Activated naive CD8-positive, alpha-beta T cell (primary cell): ENCODE results near the gene LRRC32.
A peak's percentile ranks its signal among the peaks of the same experiment; 100 is the strongest.
"Not testable (repeated sequence)": the region's sequence is repeated elsewhere in the genome, so short reads cannot be mapped to it uniquely, and the experiment has no call there.

Experiments
- H3K27ac Mint-ChIP-seq: one replicate; pipeline ENCODE4 v1.8.0; 2021; ENCODE audit warnings: mixed read lengths
- H3K27me3 Mint-ChIP-seq: one replicate; pipeline ENCODE4 v1.8.0; 2021; ENCODE audit warnings: mixed read lengths
- H3K36me3 Mint-ChIP-seq: one replicate; pipeline ENCODE4 v1.8.0; 2021; ENCODE audit warnings: mixed read lengths
- H3K4me1 Mint-ChIP-seq: one replicate; pipeline ENCODE4 v1.8.0; 2021; ENCODE audit warnings: low read depth, mixed read lengths
- H3K4me3 Mint-ChIP-seq: one replicate; pipeline ENCODE4 v1.8.0; 2021; ENCODE audit warnings: mild to moderate bottlenecking, mixed read lengths
- H3K9me3 Mint-ChIP-seq: one replicate; pipeline ENCODE4 v1.8.0; 2021; ENCODE audit warnings: low read depth, mixed read lengths

Gene LRRC32

DNA sequence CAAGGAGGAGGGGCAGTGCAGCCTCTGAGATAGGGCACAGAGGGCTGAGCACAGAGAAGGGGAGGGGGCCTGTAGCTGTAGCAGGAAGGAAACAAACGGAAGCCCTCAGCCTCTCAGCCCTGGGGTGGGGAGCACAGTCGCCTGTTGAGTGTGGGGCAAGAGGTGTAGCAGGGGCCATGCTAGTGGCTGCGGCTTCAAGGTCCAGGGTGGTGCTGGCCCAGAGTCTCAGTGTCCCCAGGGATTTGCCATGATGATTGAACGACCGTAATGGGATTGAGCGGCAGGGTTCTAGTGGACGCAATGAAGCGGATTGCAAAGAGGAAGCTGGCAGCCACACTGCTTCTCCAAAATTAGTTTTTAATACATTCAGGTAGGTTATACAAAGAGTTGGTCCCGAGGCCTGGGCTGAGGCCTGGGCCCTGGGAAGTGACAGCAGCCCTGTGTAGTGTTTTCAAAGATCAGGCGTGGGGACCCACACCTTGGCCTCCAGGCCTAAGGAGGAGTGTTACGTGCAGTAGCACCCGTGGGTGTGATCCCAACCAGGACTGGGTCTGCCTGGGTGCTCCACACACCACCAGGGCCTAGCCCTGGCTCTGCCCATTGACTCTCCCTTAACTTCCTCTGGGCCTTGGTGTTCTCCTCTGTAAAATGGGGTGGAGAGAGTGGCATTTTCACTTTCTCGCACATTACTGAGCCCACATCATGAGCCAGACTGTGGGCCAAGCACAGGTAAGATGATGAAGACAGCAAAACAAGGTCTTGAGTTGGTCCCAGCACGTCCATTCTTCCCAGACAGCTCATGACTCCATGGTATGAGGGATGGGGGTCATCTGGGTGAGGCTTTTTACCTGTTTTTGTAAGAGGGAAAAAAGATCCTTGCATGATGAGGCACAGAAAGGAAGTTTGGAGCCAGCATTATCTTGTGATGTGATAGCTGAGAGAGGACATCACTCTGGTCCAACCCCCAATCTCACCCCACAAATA, 13.1 kb downstream of the LRRC32 start:
- Mint-ChIP-seq H3K4me3 (no peak overlapping the region), H3K9me3 (no peaks in the 10 kb centered on the region), H3K27ac (no peak overlapping the region), H3K27me3 (no peaks in the 10 kb centered on the region), H3K4me1 (no peaks in the 10 kb centered on the region), H3K36me3 (no peaks in the 10 kb centered on the region)

- no peaks in the 10 kb centered on the region for H3K9me3 Mint-ChIP-seq
- no peaks in the 10 kb centered on the region for H3K36me3 Mint-ChIP-seq
- H3K27me3 Mint-ChIP-seq: no peaks in the 10 kb centered on the region
- no peak overlapping the region for H3K4me3 Mint-ChIP-seq
- no peaks in the 10 kb centered on the region for H3K4me1 Mint-ChIP-seq
- H3K27ac Mint-ChIP-seq: no peak overlapping the region
Measured at GRCh38 chr11:76656571-76657081, 13.9 kb downstream of the LRRC32 start.

- Mint-ChIP-seq H3K36me3 (no peaks in the 10 kb centered on the region), H3K9me3 (no peaks in the 10 kb centered on the region), H3K27me3 (no peaks in the 10 kb centered on the region), H3K4me3 (no peak overlapping the region), H3K4me1 (no peaks in the 10 kb centered on the region), H3K27ac (no peak overlapping the region)
Measured at GRCh38 chr11:76656050-76656531, 14.5 kb downstream of the LRRC32 start.

DNA sequence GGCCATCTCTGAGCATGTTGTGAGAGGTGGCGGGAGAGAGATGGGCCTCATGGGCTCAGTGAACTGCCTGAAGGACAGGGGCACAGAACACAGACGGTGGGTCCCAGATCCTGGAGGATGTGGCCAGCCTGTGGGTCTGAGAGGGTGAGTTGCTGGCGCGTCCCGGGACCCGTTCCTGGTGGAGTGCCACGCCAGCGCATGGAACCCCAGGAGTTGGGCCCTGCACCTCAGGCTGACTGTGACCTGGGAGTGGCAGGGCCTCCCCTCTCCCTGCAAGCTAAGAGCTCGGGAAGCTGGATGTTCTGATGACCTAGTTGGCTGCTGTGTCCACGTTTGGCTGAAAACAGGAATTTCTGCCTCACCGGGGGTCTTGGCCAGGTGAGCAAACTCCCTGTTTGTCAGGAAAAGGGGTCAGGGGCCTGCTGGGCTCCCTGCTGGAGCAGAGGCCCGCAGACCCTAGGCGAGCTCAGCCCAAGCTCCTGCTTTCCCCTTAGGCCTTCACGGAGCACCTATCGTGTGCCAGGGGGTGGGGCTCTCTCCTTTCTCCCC, 15.0 kb downstream of the LRRC32 start:
- Mint-ChIP-seq H3K27ac (no peak overlapping the region), H3K4me1 (no peaks in the 10 kb centered on the region)

DNA sequence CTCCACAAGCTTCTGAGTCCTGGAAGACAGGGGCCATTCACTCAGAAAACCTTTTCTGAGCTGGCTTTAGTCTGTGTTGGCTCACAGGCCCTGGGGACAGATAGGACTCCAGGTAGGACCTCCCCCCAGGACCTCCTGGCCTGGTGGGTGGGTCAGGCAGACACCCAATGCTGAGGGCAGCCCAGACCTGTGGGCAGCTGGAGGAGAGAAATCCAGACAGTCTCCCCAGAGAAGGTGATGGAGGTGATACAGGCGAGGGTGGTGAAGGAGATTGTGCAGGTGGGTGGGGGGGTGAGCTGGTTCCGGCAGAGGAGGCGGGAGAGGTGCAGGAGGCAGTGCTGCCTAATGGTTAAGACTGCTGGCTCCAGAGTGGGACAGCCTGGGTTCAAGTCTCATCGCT, 15.6 kb downstream of the LRRC32 start:
- Mint-ChIP-seq H3K27me3 (no peaks in the 10 kb centered on the region), H3K9me3 (no peaks in the 10 kb centered on the region), H3K36me3 (no peaks in the 10 kb centered on the region), H3K4me3 (no peak overlapping the region), H3K27ac (no peak overlapping the region), H3K4me1 (no peaks in the 10 kb centered on the region)

More for the DNA sequence above, 15.0 kb downstream of the LRRC32 start:
- H3K36me3 Mint-ChIP-seq: no peaks in the 10 kb centered on the region
- H3K4me3 Mint-ChIP-seq: no peak overlapping the region
- no peaks in the 10 kb centered on the region for H3K27me3 Mint-ChIP-seq
- no peaks in the 10 kb centered on the region for H3K9me3 Mint-ChIP-seq

- Mint-ChIP-seq H3K27me3 (peaks cover 2% of the 10 kb centered on the region), H3K9me3 (no peaks in the 10 kb centered on the region), H3K4me3 (no peak overlapping the region), H3K4me1 (no peaks in the 10 kb centered on the region), H3K36me3 (no peaks in the 10 kb centered on the region), H3K27ac (no peak overlapping the region)
Measured at GRCh38 chr11:76654298-76654851, 16.2 kb downstream of the LRRC32 start.

- H3K4me3 Mint-ChIP-seq: no peak overlapping the region
- no peaks in the 10 kb centered on the region for H3K9me3 Mint-ChIP-seq
- H3K27me3 Mint-ChIP-seq: peaks cover 3% of the 10 kb centered on the region
- no peak overlapping the region for H3K27ac Mint-ChIP-seq
- H3K4me1 Mint-ChIP-seq: no peaks in the 10 kb centered on the region
- H3K36me3 Mint-ChIP-seq: no peaks in the 10 kb centered on the region
Measured at GRCh38 chr11:76653674-76654284, 16.8 kb downstream of the LRRC32 start.

- no peak overlapping the region for H3K4me3 Mint-ChIP-seq
- H3K9me3 Mint-ChIP-seq: no peaks in the 10 kb centered on the region
- no peaks in the 10 kb centered on the region for H3K4me1 Mint-ChIP-seq
- H3K27ac Mint-ChIP-seq: no peak overlapping the region
- no peaks in the 10 kb centered on the region for H3K36me3 Mint-ChIP-seq
- H3K27me3 Mint-ChIP-seq: peaks cover 3% of the 10 kb centered on the region
Measured at GRCh38 chr11:76653012-76653673, 17.4 kb downstream of the LRRC32 start.

GRCh38 chr11:76649851-76650372, 20.6 kb downstream of the LRRC32 start:
- H3K36me3 Mint-ChIP-seq: peaks cover 2% of the 10 kb centered on the region
- H3K4me1 Mint-ChIP-seq: no peaks in the 10 kb centered on the region
- peaks cover 12% of the 10 kb centered on the region for H3K9me3 Mint-ChIP-seq
- peaks cover 5% of the 10 kb centered on the region for H3K27me3 Mint-ChIP-seq
- H3K4me3 Mint-ChIP-seq: no peak overlapping the region
- H3K27ac Mint-ChIP-seq: no peak overlapping the region

- Mint-ChIP-seq H3K27ac (no peak overlapping the region), H3K4me1 (peaks cover 6% of the 10 kb centered on the region), H3K9me3 (peaks cover 12% of the 10 kb centered on the region), H3K36me3 (peaks cover 2% of the 10 kb centered on the region), H3K27me3 (peaks cover 5% of the 10 kb centered on the region), H3K4me3 (no peak overlapping the region)
Measured at GRCh38 chr11:76649011-76649410, 21.5 kb downstream of the LRRC32 start.

GRCh38 chr11:76648061-76648460, 22.5 kb downstream of the LRRC32 start:
- peaks cover 2% of the 10 kb centered on the region for H3K36me3 Mint-ChIP-seq

DNA sequence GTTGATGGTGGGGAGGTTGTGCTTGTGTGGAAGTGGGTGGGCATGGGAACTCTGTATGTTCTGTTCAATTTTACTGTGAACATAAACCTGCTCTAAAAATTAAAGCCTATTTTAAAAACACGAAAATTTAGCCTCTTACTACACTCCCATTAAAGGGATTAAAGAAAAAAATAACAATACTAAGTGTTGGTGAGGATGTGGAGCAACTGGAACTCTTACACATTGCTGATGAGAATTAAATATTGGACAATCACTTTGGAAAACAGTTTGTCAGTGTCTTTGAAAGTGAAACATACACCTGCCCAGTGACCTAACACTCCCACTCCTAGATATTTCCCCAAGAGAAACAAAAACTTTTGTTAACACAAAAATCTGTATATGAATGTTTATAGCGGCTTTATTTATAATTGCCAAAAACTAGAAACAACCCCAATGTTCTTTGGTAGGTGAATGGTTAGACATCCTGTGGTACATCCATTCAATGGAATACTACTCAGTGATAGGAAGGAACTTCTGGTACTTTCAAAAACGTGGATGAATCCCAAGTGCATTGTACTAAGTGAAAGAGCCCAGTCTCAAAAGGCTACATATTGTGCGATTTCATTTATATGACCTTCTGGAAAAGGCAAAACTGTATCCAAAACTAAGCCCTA, 23.5 kb downstream of the LRRC32 start:
- peaks cover 12% of the 10 kb centered on the region for H3K9me3 Mint-ChIP-seq
- peaks cover 2% of the 10 kb centered on the region for H3K36me3 Mint-ChIP-seq
- H3K27me3 Mint-ChIP-seq: peaks cover 7% of the 10 kb centered on the region
- no peak overlapping the region for H3K4me3 Mint-ChIP-seq
- peaks cover 13% of the 10 kb centered on the region for H3K4me1 Mint-ChIP-seq
- H3K27ac Mint-ChIP-seq: no peak overlapping the region

More at GRCh38 chr11:76648061-76648460, 22.5 kb downstream of the LRRC32 start:
- Mint-ChIP-seq H3K4me1 (peaks cover 6% of the 10 kb centered on the region), H3K4me3 (no peak overlapping the region), H3K27me3 (peaks cover 5% of the 10 kb centered on the region), H3K9me3 (peaks cover 12% of the 10 kb centered on the region), H3K27ac (no peak overlapping the region)

DNA sequence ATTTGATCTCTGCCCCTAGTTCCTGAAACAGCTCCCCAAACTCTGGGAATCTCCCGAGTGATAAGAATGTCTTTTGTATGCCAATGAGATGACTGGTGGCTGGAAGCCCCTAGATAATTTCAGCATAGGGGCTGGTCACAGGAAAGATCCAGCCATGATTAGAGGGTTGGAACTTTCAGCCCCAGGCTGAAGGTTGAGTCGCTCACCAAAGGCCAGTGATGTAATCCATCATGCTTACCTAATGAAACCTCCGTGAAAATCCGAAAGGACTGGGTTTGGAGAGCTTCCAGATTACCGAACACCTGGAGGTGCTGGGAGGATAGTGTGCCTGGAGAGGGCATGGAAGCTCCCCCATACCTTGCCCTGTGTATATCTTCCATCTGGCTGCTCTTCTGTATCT, 26.0 kb downstream of the LRRC32 start:
- no peak overlapping the region for H3K27ac Mint-ChIP-seq

DNA sequence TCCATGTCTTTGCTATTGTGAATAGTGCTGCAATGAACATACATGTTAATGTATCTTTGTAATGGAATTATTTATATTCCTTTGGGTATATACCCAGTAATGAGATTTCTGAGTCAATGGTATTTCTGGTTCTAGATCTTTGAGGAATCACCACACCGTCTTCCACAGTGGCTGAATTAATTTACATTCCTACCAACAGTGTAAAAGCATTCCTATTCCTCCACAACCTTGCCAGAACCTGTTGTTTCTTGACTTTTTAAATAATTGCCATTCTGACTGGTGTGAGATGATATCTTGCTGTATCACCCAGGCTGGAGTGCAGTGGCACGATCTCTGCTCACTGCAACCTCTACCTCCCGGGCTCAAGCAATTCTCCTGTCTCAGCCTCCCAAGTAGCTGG, 26.8 kb downstream of the LRRC32 start:
- H3K27me3 Mint-ChIP-seq, H3K36me3 Mint-ChIP-seq, H3K4me3 Mint-ChIP-seq: not testable (repeated sequence)
- Mint-ChIP-seq H3K27ac (peak overlapping the region; percentile 3), H3K4me1 (peaks cover 16% of the 10 kb centered on the region), H3K9me3 (peaks cover 12% of the 10 kb centered on the region)

More for the DNA sequence above, 26.0 kb downstream of the LRRC32 start:
- Mint-ChIP-seq H3K27me3 (peaks cover 9% of the 10 kb centered on the region), H3K36me3 (peaks cover 2% of the 10 kb centered on the region), H3K4me1 (peaks cover 16% of the 10 kb centered on the region), H3K9me3 (peaks cover 12% of the 10 kb centered on the region), H3K4me3 (no peak overlapping the region)
